A673 (cell line): ENCODE data around the gene IL17RC.

Experiments used
- EZH2 ChIP-seq: fragments of 200-600 bp; sonication (generic); IDR thresholded peaks from 2 replicates; pipeline ENCODE4 v1.6.1; 2017; ENCODE audit warnings: borderline replicate concordance, low read depth, mild to moderate bottlenecking, mixed read lengths, antibody characterized with exemption, low read length; ENCODE audit not compliant: poor library complexity, severe bottlenecking
- TF ChIP-seq, protein P1 (sequence below): fragments of 300-800, 200-600 bp; sonication (generic); conservative IDR thresholded peaks from 2 replicates; pipeline ENCODE4 v1.5.1; 2017; ENCODE audit warnings: low read depth, mild to moderate bottlenecking, antibody characterized with exemption, low read length, moderate library complexity, mixed read lengths

DNA sequence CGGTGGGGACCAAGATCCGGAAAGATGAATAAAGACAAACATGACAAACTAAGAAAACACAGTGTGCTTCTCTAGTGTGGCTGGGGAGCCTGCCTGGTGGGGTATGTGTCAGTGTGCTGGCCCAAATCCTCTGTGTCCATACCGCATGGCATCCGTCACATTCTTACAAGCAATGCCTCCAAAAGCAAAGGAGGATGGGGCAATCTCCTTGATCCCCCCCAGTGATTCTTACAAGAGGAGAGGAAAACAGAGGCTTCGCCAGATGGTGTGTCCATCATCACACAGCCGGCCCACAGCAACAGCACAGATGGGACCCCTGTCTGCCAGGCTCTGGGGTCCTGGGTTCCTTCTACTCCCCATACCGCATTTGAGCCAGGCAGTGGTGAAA is 558 bp upstream of the IL17RC start:
- TF ChIP-seq, protein P1, sequence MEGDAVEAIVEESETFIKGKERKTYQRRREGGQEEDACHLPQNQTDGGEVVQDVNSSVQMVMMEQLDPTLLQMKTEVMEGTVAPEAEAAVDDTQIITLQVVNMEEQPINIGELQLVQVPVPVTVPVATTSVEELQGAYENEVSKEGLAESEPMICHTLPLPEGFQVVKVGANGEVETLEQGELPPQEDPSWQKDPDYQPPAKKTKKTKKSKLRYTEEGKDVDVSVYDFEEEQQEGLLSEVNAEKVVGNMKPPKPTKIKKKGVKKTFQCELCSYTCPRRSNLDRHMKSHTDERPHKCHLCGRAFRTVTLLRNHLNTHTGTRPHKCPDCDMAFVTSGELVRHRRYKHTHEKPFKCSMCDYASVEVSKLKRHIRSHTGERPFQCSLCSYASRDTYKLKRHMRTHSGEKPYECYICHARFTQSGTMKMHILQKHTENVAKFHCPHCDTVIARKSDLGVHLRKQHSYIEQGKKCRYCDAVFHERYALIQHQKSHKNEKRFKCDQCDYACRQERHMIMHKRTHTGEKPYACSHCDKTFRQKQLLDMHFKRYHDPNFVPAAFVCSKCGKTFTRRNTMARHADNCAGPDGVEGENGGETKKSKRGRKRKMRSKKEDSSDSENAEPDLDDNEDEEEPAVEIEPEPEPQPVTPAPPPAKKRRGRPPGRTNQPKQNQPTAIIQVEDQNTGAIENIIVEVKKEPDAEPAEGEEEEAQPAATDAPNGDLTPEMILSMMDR: no peak
- no peak for TF ChIP-seq EZH2
